Gastroesophageal sphincter (tissue), 4 donors: ENCODE measurements around the gene MFNG. TPM values are rescaled to one million over a fixed set of nuclear protein-coding genes. Genes with fewer than 3 reads are reported as not detected.

Source experiments
- ATAC-seq: fragments of 150-250 bp; one replicate; pipeline ENCODE4 v1.9.1; 2016; ENCODE audit warnings: mild to moderate bottlenecking, moderate library complexity
- H3K27ac ChIP-seq, 4 donors: fragments of 200-600 bp; sonication (generic) in 3 of 4; 1 replicate in 3 of 4; 2 replicates in 1 of 4; pipeline ENCODE4 v1.5.1; 2016 to 2019
- H3K27me3 ChIP-seq: fragments of 200-600 bp; sonication (generic); one replicate; pipeline ENCODE4 v1.5.1; 2019
- H3K36me3 ChIP-seq, 2 donors: fragments of 200-600 bp; sonication (generic); one replicate each; pipeline ENCODE4 v1.5.1; 2019; ENCODE audit warnings: control low read depth in 1 of 2
- H3K4me1 ChIP-seq, 3 donors: fragments of 200-600 bp; sonication (generic); 1 replicate in 2 of 3; 2 replicates in 1 of 3; pipeline ENCODE4 v1.5.1; 2016 to 2019; ENCODE audit warnings: control low read depth in 2 of 3
- H3K4me3 ChIP-seq, 2 donors: fragments of 200-600 bp; sonication (generic); one replicate each; pipeline ENCODE4 v1.5.1; 2019; ENCODE audit warnings: mild to moderate bottlenecking in 1 of 2, moderate library complexity in 1 of 2
- H3K9me3 ChIP-seq, 3 donors: fragments of 200-600 bp; sonication (generic); one replicate each; pipeline ENCODE4 v1.5.1; 2017 to 2019; ENCODE audit warnings: control low read depth in 2 of 3
- CTCF ChIP-seq, 4 experiments: fragments of 200-600 bp in 2 of 4; fragments of 450-650 bp in 2 of 4; sonication (generic) in 1 of 4; IDR thresholded peaks; one replicate each; pipeline ENCODE4 v1.5.1; 2017 to 2019; ENCODE audit warnings: antibody characterized with exemption in 4 of 4, mild to moderate bottlenecking in 2 of 4, moderate library complexity in 2 of 4
- EP300 ChIP-seq: sonication (generic); formaldehyde crosslinking; IDR thresholded peaks from one replicate; pipeline ENCODE4 v1.6.1; 2017; ENCODE audit warnings: antibody characterized with exemption, mild to moderate bottlenecking
- POLR2A ChIP-seq, 2 donors: fragments of 450-650 bp; IDR thresholded peaks; one replicate each; pipeline ENCODE4 v1.6.1; 2017; ENCODE audit warnings: antibody characterized with exemption in 2 of 2, mild to moderate bottlenecking in 2 of 2, moderate library complexity in 1 of 2
- POLR2AphosphoS5 ChIP-seq: sonication (generic); formaldehyde crosslinking; IDR thresholded peaks from one replicate; pipeline ENCODE4 v1.6.1; 2017; ENCODE audit warnings: antibody characterized with exemption
- WGBS, 2 donors: methylation state at CpG; one replicate each; pipeline ENCODE4 v1.1.5; 2018; ENCODE audit warnings: low coverage in 1 of 2; 5-methylcytosine and 5-hydroxymethylcytosine counted together
- total RNA-seq, 4 donors: library from RNA; depleted of rRNA; stranded (reverse); fragments of >200 nt; gene quantifications; one replicate each; pipeline ENCODE4 v1.1.0, GENCODE V29; 2016

The MFNG gene
- total RNA-seq, 4 donors from 2014 or later: 6.4 to 14.6 (median 12.1) TPM

- 60 to 65% methylated on average over 1 to 5 of the region's 11 CpGs for WGBS, 2 donors
- Histone ChIP-seq H3K9me3 (no peaks in the 10 kb centered on the region), H3K4me1 (no peaks in the 10 kb centered on the region), H3K36me3 (peaks cover 0 to 7% of the 10 kb centered on the region in 2 donors), H3K27ac (no peak overlapping the region), H3K4me3 (no peak overlapping the region), H3K27me3 (peaks cover 88% of the 10 kb centered on the region)
- TF ChIP-seq POLR2AphosphoS5 (no peak), CTCF (IDR thresholded peaks at IDR 0.05) (no peak), POLR2A (IDR thresholded peaks at IDR 0.05) (no peak), EP300 (no peak)
- ATAC-seq: no peak
Observed at GRCh38 chr22:37474447-37475090, 11.6 kb downstream of the MFNG start.

GRCh38 chr22:37473437-37473946, 12.7 kb downstream of the MFNG start:
- H3K4me3 ChIP-seq: no peak overlapping the region
- no peaks in the 10 kb centered on the region for H3K4me1 ChIP-seq
- H3K27me3 ChIP-seq: peaks cover 86% of the 10 kb centered on the region
- no peak overlapping the region for H3K27ac ChIP-seq
- peaks cover 0 to 7% of the 10 kb centered on the region in 2 donors for H3K36me3 ChIP-seq
- 40% methylated on average over 1 of the region's 8 CpGs; no CpG with 5 or more reads in 1 of the 2 donors for WGBS, 2 donors
- H3K9me3 ChIP-seq: no peaks in the 10 kb centered on the region
- no peak for TF ChIP-seq CTCF (IDR thresholded peaks at IDR 0.05)
- TF ChIP-seq EP300: no peak
- TF ChIP-seq POLR2AphosphoS5: no peak
- no peak for TF ChIP-seq POLR2A (IDR thresholded peaks at IDR 0.05)
- ATAC-seq: no peak

GRCh38 chr22:37472418-37473006, 13.7 kb downstream of the MFNG start:
- Histone ChIP-seq H3K27ac (no peak overlapping the region), H3K9me3 (no peaks in the 10 kb centered on the region), H3K4me3 (no peak overlapping the region), H3K36me3 (no peaks in the 10 kb centered on the region), H3K4me1 (no peaks in the 10 kb centered on the region), H3K27me3 (peaks cover 86% of the 10 kb centered on the region)
- TF ChIP-seq CTCF (IDR thresholded peaks at IDR 0.05): peak in 1 of 4 experiments; percentile 25
- no peak for TF ChIP-seq POLR2AphosphoS5
- WGBS, 2 donors: 20% methylated on average over 3 of the region's 8 CpGs; no CpG with 5 or more reads in 1 of the 2 donors
- no peak for ATAC-seq

- TF ChIP-seq POLR2AphosphoS5 (no peak), CTCF (IDR thresholded peaks at IDR 0.05) (no peak), POLR2A (IDR thresholded peaks at IDR 0.05) (no peak)
- peaks cover 87% of the 10 kb centered on the region for H3K27me3 ChIP-seq
- no peak for ATAC-seq
- H3K9me3 ChIP-seq: no peaks in the 10 kb centered on the region
- no peak overlapping the region for H3K27ac ChIP-seq
- H3K4me3 ChIP-seq: no peak overlapping the region
- H3K36me3 ChIP-seq: no peaks in the 10 kb centered on the region
- 79 to 92% methylated on average over 2 to 8 of the region's 9 CpGs for WGBS, 2 donors
- H3K4me1 ChIP-seq: no peaks in the 10 kb centered on the region
Observed at GRCh38 chr22:37471727-37472417, 14.3 kb downstream of the MFNG start.
